ENCODE results near the gene GOLGA6A.
"Not testable (repeated sequence)": the region's sequence is repeated elsewhere in the genome, so short reads cannot be mapped to it uniquely, and the experiment has no call there.

GOLGA6A gene

DNA sequence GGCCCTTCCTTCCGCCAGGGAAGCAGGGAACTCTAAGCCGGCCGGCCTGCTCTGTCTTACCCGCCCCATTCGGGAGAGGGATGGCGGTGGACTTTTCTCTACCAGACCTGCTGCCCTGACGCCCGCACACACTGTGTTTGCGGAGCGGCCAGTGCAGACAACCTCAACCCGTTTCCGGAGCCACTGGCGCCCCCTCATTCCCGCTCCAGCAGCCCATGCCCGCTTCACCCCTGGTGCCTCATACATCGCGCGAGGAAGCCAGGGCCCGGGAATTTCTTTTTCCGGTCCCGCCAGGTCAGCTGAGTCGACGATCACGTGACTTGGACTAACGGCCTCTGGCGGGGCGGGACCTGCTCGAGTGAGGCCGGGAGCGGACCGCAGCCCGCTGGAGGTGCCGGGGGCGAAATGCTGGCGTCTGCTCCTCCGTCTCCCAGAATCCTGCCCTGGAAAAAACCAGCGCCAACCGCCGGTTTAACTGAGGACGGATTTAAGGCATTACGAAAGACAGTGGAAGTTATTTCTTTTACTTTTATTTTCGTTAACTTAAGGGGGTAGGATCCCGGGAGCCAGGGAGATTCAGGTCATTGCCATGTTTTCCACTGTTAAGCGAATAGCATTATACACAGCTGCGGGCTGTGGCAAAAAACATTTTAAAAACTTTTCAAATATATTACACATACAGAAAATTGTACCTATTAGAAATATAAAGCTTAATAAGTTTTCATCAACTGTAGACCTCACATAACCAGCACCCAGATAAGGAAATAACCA is 17.8 kb upstream of the GOLGA6A start:
- DNase-seq: peak; percentile 72

DNA sequence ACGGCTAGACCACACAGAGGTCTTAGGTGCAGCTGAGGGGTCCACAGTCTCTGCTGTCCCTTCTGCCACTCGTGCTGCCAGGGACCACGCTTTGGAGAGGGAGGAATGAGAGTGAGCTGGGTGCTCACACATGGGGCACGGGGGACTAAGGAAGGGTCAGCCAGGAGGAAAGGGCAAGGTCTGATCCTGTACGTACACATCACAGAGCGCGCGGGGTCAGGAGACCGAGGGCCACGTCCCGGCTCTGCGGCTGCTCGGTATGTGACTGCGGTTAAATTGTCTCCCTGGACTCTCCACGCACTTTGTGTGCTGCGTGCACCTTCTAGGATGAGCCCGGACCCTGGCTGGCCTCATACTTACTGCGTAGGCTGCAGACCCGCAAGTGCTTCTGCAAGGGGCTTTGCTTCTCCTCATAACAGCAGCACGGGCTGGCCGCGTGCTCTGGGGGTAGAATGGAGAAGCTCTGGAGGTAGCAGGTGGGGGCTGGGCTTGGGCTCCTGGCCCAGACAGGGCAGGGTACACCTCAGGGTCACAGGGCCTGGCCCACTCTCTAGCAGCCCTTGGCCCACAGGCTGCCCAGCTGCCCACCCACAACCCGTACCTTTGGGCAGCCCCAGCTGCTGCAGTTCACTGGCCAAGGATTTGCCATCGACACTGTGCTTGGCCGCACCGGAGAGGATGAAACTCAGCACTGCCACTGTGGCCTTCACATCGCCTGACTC is 14.6 kb upstream of the GOLGA6A start:
- DNase-seq: not testable (repeated sequence)

GRCh38 chr15:74095610-74096009 is 13.3 kb upstream of the GOLGA6A start:
- DNase-seq: not testable (repeated sequence)

DNA sequence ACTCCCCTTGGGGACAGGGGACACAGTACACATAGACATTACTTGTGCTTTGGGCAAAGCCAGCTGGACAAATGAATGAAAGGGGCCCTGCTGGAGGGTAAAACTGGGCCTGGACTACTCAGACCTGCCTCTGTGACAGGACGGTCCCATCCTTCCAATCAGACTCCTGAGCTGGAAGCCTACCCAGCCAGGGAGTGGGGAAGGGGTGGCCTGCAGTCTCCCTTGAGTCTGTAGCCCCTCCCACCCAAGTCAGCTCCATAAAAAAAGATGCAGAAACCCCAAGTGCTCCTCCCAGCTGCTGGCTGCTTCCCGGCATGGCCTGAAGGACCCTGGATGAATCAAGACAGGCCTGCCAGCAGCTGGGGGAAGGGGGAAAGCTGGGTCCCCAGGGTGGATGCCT is 12.2 kb upstream of the GOLGA6A start:
- not testable (repeated sequence) for DNase-seq

GRCh38 chr15:74075781-74076180 is 6.6 kb downstream of the GOLGA6A start:
- DNase-seq: not testable (repeated sequence)

- DNase-seq: peak; percentile 49
These were observed 9.6 kb downstream of the GOLGA6A start for GRCh38 chr15:74072614-74073337.

DNA sequence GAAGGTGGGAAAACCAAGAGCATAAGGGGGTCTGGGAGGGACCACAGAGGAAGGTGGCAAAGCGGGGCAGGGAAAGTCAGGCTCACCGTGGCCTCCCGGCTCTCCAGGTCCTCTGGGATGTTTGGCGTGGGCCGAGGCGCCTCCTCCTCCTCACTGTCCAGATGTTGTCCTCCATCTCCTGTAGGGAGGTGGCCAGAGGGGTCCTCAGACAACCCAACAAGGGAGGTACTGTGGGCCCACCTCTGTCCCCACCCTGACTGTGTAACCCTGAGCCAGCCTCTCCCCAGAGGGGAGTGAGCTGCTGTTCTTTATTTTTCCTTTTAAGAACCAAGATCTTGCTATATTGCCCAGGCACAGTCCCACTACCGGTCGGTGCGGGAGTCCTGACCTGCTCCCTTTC is 10.2 kb downstream of the GOLGA6A start:
- not testable (repeated sequence) for DNase-seq

- not testable (repeated sequence) for DNase-seq
These were observed 10.7 kb downstream of the GOLGA6A start for GRCh38 chr15:74071645-74072044.

GRCh38 chr15:74065684-74066411 is 16.5 kb downstream of the GOLGA6A start:
- peak; percentile 58 for DNase-seq

DNA sequence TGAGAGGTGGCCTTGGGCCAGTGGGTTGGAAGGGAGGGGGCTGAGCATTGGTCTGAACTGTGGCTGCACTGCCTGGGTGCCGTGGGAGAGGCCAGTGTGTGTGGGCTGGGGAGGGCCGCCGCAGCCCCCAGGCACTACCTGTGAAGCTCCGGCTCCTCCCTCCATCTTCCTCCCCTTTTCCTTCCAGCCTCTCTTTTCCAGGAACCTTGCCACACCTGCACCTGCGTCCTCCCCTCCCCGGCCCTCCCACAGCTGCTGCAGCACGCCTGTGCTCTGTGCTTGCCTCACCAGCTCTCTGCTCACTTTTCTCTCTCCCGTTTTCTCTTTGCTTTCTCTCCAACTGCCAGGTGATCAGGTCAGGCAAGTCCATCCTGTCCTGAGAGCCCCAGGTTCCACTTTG is 17.5 kb downstream of the GOLGA6A start:
- DNase-seq: not testable (repeated sequence)

- not testable (repeated sequence) for DNase-seq
These were observed 18.2 kb downstream of the GOLGA6A start for GRCh38 chr15:74064183-74064582.

DNA sequence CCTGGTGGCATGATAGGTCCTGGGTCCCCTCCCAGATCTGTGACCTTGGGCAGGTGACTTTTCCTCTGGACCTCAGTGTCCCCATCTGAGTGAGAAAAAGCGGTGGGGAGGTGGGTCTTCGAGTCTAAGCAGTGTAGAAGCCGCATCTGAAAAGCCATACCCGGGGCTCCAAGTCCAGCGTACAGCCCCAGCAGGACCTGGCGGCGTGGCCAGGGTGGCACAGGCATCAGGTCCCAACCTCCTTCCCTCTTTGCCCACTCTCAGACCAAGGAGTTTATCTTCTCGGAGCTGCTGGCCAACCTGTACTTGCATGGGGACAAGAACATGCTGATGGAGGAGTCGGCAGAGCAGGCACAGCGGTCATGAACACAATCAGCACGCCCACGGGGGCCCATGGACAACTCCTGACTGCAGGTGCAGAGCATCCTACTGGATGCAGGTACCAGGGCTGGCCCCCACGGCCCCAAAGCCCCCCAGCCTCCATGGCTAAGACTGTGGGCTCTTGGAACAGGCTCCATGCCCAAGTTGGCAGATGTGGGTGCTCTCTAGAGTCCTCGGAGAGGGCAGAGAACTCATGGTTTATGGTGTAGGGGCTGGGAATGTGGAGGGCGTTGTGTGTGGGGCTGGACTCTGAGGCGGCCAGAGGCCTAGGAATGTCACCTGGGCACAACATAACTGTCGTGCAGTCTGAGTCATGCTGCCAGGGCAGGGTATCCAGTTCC is 18.8 kb downstream of the GOLGA6A start:
- DNase-seq: not testable (repeated sequence)

DNA sequence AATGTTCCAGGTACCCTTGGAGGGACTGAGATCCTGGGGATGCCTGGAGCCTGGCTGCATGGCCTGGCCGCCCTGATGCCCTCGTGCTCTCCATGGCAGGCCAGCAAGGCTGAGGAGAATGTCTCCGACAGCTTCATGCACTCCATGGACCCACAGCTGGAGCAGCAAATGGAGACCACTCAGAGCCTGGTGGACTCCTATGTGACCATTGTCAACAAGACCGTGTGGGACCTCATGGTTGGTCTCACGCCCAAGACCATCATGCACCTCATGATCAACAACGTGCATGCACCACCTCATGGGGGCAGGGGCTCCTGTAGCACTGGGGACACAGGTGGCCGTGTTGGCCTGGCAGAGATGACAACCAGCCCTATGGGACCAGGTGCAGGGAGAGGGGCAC is 19.7 kb downstream of the GOLGA6A start:
- DNase-seq: no peak

DNA sequence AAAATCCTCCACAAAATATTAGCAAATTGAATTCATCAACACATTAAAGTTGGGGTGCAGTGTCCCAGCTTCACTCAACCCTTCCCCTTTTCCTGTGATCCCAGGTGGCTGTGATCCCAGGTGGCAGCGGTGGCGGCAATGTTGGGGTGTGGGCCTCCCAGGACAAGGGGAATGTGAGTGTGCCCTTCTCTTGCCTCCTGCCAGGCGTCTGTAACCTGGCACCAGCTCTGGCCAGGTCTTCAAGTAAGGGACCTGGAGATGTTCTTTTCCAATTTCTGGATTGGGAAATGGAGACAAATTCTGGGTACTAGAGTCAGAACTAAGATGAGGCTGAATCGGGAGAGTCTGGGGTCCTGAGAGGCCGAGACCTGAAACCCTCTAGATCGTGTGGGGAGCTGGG is 20.1 kb downstream of the GOLGA6A start:
- no peak for DNase-seq

DNA sequence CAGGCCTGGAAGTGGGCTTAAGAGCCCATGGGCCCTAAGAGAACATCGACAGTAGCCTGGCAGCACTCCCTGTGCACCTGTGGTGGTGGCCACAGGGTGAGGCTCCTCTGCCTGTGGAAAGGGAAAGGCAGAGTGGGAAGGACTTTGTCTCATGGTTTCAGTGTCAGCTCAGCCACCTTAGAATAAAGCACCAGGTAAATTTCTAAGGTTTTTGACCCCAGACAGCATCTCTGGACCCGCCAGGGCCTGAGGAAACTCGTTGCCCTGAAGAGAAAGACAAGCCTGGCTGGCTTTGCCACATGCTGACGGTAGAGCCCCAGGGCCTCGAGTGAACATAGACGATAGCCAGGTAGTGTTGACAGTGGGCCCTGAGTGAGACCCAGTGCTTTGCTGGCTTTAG is 22.1 kb downstream of the GOLGA6A start:
- no peak for DNase-seq

GRCh38 chr15:74059050-74059833 is 23.1 kb downstream of the GOLGA6A start:
- not testable (repeated sequence) for DNase-seq

GRCh38 chr15:74056330-74056729 is 26.0 kb downstream of the GOLGA6A start:
- not testable (repeated sequence) for DNase-seq

DNA sequence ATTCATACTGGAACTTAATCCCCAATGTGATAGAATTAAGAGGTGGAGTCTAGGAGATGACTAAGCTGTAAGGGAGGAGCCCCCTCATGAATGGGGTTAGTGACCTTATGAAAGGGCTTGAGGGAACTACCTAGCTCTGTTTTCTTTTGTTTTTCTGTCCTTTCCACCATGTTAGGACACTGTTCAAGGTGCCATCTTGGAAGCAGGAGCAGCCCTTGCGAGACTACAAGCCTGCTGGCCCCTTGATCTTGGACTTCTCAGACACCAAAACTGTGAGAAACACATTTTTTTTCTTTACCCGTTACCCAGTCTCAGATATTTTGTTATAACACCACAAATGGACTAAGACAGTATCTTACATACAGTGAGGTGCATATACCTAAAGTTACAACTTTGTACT is 26.5 kb downstream of the GOLGA6A start:
- DNase-seq: no peak

- DNase-seq: peak; percentile 67
These were observed 28.3 kb downstream of the GOLGA6A start for GRCh38 chr15:74053941-74054529.

GRCh38 chr15:74053517-74053916 is 28.8 kb downstream of the GOLGA6A start:
- no peak for DNase-seq

Data from stimulated activated CD4-positive, alpha-beta T cell treated with anti-CD3 and anti-CD28 coated beads, Interleukin-4, amount 100 ng/mL, for 1 hour (primary cell).